SK-N-SH (cell line): ENCODE data around the gene PNKD.

Experiments
- CTCF ChIP-seq: fragments of 200-600 bp; sonication (generic); IDR thresholded peaks from 2 replicates; pipeline ENCODE4 v1.6.1; 2017; ENCODE audit warnings: antibody characterized with exemption, mild to moderate bottlenecking, moderate library complexity
- EP300 ChIP-seq, 2 experiments: IDR thresholded peaks; 2 replicates each; pipeline versions ENCODE4 v1.4.0 to v1.6.1; 2012; ENCODE audit warnings: borderline replicate concordance in 1 of 2, low read depth in 1 of 2, low read length in 1 of 2
- SMC3 ChIP-seq: IDR thresholded peaks from 2 replicates; pipeline ENCODE4 v1.6.1; 2012; ENCODE audit warnings: low read depth, low read length, improper control_type of control experiment

- TF ChIP-seq CTCF (no peak), EP300 (IDR thresholded peaks at IDR 0.05; ENCODE audit: borderline replicate concordance in 1 of 2, low read depth in 1 of 2, low read length in 1 of 2) (no peak), SMC3 (no peak)
Observed at GRCh38 chr2:218260166-218260565, 10.2 kb upstream of the PNKD start.
